Liver (tissue), 3 donors: ENCODE measurements around the gene SLC25A39.

Experiments used
- CTCF ChIP-seq: fragments of 150-350 bp; IDR thresholded peaks from 2 replicates; pipeline ENCODE4 v1.5.1; 2017; ENCODE audit warnings: improper control_type of control experiment, low read depth, low read length; ENCODE audit not compliant: missing input control
- EGR1 ChIP-seq, 2 donors: IDR thresholded peaks; 2 replicates each; pipeline ENCODE4 v1.6.1; 2016 to 2018; ENCODE audit warnings: antibody characterized with exemption in 2 of 2, low read depth in 2 of 2
- GABPA ChIP-seq, 2 donors: IDR thresholded peaks in 1 of 2; conservative IDR thresholded peaks in 1 of 2; 2 replicates each; pipeline ENCODE4 v1.6.1; 2016; ENCODE audit warnings: antibody characterized with exemption in 2 of 2, mild to moderate bottlenecking in 1 of 2, moderate library complexity in 1 of 2
- HNF4A ChIP-seq, 2 donors: conservative IDR thresholded peaks; 2 replicates each; pipeline ENCODE4 v1.6.1; 2016; ENCODE audit warnings: antibody characterized with exemption in 2 of 2, mild to moderate bottlenecking in 2 of 2
- JUND ChIP-seq, 2 donors: IDR thresholded peaks; 2 replicates each; pipeline ENCODE4 v1.6.1; 2016; ENCODE audit warnings: antibody characterized with exemption in 2 of 2
- MAX ChIP-seq: IDR thresholded peaks from 2 replicates; pipeline ENCODE4 v1.6.1; 2016; ENCODE audit warnings: antibody characterized with exemption
- RAD21 ChIP-seq, 2 donors: IDR thresholded peaks; 2 replicates each; pipeline ENCODE4 v1.6.1; 2016; ENCODE audit warnings: antibody characterized with exemption in 2 of 2, mild to moderate bottlenecking in 2 of 2
- REST ChIP-seq: IDR thresholded peaks from 2 replicates; pipeline ENCODE4 v1.6.1; 2016; ENCODE audit warnings: antibody characterized with exemption, mild to moderate bottlenecking
- TAF1 ChIP-seq: conservative IDR thresholded peaks from 2 replicates; pipeline ENCODE4 v1.6.1; 2016; ENCODE audit warnings: antibody characterized with exemption, mild to moderate bottlenecking
- donor health status: healthy.
- donor health status: healthy.

DNA sequence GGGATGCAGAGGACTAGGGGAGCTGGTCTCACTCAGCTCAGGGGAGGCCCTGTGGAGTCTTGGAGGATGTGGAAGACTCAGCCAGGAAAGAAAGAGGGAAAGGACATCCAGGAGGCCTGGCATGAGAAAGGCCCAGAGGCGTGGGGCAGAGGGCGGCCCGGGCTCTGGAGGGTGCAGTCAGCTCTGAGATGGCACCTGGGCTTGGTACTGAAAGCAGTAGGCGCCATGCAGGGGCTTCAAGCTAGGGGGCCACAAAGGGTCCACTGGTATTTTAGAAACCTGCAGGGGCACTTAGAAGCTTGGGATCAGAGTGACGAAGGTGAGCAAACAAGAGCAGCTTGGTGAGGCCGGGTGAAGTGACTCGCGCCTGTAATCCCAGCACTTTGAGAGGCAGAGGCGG lies 33.4 kb upstream of the SLC25A39 start:
- no peak for TF ChIP-seq JUND (IDR thresholded peaks at IDR 0.05)
- TF ChIP-seq EGR1 (IDR thresholded peaks at IDR 0.05; ENCODE audit: low read depth in 2 of 2): no peak
- TF ChIP-seq CTCF: no peak
- no peak for TF ChIP-seq MAX
- no peak for TF ChIP-seq REST
- TF ChIP-seq RAD21 (IDR thresholded peaks at IDR 0.05): no peak
- no peak for TF ChIP-seq HNF4A (conservative IDR thresholded peaks at IDR 0.05)
- TF ChIP-seq TAF1: no peak
- no peak for TF ChIP-seq GABPA (IDR thresholded peaks at IDR 0.05 in 1 of 2, conservative IDR thresholded peaks at IDR 0.05 in 1 of 2)
